Heart right ventricle (tissue), 16 donors: ENCODE data around the gene SLC9A5. TPM values are rescaled to one million over a fixed set of nuclear protein-coding genes. Genes with fewer than 3 reads are reported as not detected.

Experiments
- ATAC-seq, 8 donors: fragments of 200-7000 bp; cut with Tn5 transposase; one replicate each; pipeline ENCODE4 v1.9.1; 2020; ENCODE audit warnings: mild to moderate bottlenecking in 8 of 8, moderate library complexity in 8 of 8, moderate number of reproducible peaks in 1 of 8
- DNase-seq, 2 donors: peaks; one replicate each; pipeline ENCODE4 v3.0.0-alpha.2; 2020
- H3K27ac ChIP-seq, 10 donors: fragments of 200-600 bp; sonication (generic) in 2 of 10; one replicate each; pipeline versions ENCODE4 v1.5.0 to v1.8.0; 2020 to 2022; ENCODE audit warnings: mild to moderate bottlenecking in 3 of 10
- H3K27me3 ChIP-seq, 7 donors: fragments of 200-600 bp; one replicate each; pipeline ENCODE4 v1.8.0; 2021 to 2022; ENCODE audit warnings: mild to moderate bottlenecking in 2 of 7
- H3K36me3 ChIP-seq, 9 donors: fragments of 200-600 bp; sonication (generic) in 1 of 9; one replicate each; pipeline versions ENCODE4 v1.5.0 to v1.8.0; 2020 to 2022; ENCODE audit warnings: mild to moderate bottlenecking in 2 of 9
- H3K4me1 ChIP-seq, 9 donors: fragments of 200-600 bp; sonication (generic) in 1 of 9; one replicate each; pipeline versions ENCODE4 v1.5.0 to v1.8.0; 2020 to 2022; ENCODE audit warnings: mild to moderate bottlenecking in 4 of 9
- H3K4me3 ChIP-seq, 10 donors: fragments of 200-600 bp; sonication (generic) in 2 of 10; one replicate each; pipeline versions ENCODE4 v1.5.0 to v1.8.0; 2020 to 2022; ENCODE audit warnings: mild to moderate bottlenecking in 7 of 10, moderate library complexity in 2 of 10
- H3K9me3 ChIP-seq, 11 donors: fragments of 200-600 bp in 10 of 11; sonication (generic) in 2 of 11; one replicate each; pipeline versions ENCODE4 v1.5.0 to v1.8.0; 2013 to 2022; ENCODE audit warnings: mild to moderate bottlenecking in 2 of 11, control low read depth in 1 of 11, moderate library complexity in 1 of 11
- WGBS, 2 donors: extraction: QIAGEN DNeasy Blood & Tissue Kit; methylation state at CpG; one replicate each; pipeline ENCODE4 v1.1.7; 2013; ENCODE audit warnings: inconsistent platforms in 1 of 2; 5-methylcytosine and 5-hydroxymethylcytosine counted together
- intact Hi-C, 10 donors: fragments of 100-400 bp; cut with DNase I; formaldehyde crosslinking; loops; one replicate each; pipeline versions ENCODE4 v1.11.1 to v1.14.2; 2022
- polyA plus RNA-seq, 2 donors: library from polyadenylated mRNA; stranded (reverse); fragments of 200-250 nt; gene quantifications; one replicate each; pipeline ENCODE4 v1.2.3, GENCODE V29; 2013
- total RNA-seq, 10 donors: library from RNA; stranded (reverse); fragmentation: NEBNext Ultra II Directional in 3 of 10; extraction: Animal tissue kit (Norgen Biotek cat#: 25700) in 3 of 10; gene quantifications; one replicate each; pipeline versions ENCODE4 v1.2.1 to v1.2.4, GENCODE V29; 2021 to 2023
- TF ChIP-seq, protein P1 (sequence below), 9 donors: fragments of 200-600 bp; sonication (generic) in 2 of 9; IDR thresholded peaks; one replicate each; pipeline versions ENCODE4 v1.5.0 to v1.8.0; 2021 to 2022; ENCODE audit warnings: antibody characterized with exemption in 9 of 9, mild to moderate bottlenecking in 5 of 9, moderate library complexity in 1 of 9
- donor health status: Arrhythmogenic right ventricular cardiomyopathy.
- donor health status: ischemic (EF 13 %, LVEDD 7.1; RV severe dilation, severe dysfunction).
- donor health status: healthy with polysubstance abuse.
- donor health status: DM: no; HTN: yes; CAD: no.
- donor health status: DM: no; HTN: no; CAD: no.
- donor health status: ischemic (EF 25% LVEDD 6.9; RV normal size, moderate dysfunction).
- donor health status: ischemic (EF 25% LVEDD 5.7; RV mildly dilated, moderate dysfunction).
- donor health status: healthy.
- donor health status: DM: yes; HTN: yes; CAD: no.
- donor health status: Ischemic cardiomyopathy.
- donor health status: ischemic (EF 35%, LVEDD 5.7; RV mildly dilated, moderate dysfunction).
- donor health status: nonischemic (EF 11% LVEDD 7.7; RV severe dilation, severe dysfunction).
- donor health status: DM: yes; HTN: yes; CAD: no.
- donor health status: PGD.
- donor health status: ischemic (EF 29% LVEDD 5.4; RV normal size, mild dysfunction).
- donor health status: nonischemic (EF 23%, LVEDD 6.1; RV moderate dilation, normal function).

SLC9A5 gene
- total and polyA plus RNA-seq, 12 donors = 0.26 to 2.4 (median 1.0) TPM

DNA sequence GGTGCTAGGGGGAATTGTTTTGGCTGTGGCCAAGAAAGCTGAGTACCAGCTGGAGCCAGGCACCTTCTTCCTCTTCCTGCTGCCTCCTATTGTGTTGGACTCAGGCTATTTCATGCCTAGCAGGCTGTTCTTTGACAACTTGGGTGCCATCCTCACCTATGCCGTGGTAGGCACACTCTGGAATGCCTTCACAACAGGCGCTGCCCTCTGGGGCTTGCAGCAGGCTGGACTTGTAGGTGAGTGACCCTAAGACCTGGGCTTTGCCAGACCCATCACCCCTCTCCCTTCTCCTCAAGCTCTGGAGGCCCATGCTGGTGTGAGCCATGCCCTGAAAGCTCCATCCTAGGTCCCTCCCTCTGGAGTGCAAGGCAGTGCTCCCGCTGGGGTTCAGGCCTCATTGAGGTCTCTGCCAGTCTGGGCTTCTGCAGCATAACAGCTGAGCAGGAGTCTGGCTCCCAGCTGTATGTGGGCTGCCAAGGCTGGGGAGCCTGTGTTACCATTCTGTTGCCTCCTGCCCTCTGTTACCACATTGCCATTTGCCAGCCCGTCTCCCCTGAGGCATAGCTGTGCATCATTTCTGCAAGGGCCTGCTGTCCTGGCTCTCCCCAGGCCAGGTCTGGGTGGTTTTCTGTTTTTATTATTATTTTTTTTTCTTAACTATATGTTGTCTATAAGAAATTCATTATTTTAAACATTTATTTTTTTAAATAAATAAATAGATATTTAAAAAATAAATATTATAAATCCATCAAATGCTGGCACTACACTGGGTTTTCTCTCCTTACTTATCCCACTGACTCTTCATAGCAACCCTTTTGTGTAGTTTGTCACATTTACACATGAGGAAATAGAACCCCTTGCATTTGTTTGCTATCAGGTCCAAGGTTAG, 4.1 kb downstream of the SLC9A5 start:
- H3K36me3 ChIP-seq = no peaks in the 10 kb centered on the region
- H3K4me3 ChIP-seq = no peak overlapping the region
- TF ChIP-seq, protein P1, sequence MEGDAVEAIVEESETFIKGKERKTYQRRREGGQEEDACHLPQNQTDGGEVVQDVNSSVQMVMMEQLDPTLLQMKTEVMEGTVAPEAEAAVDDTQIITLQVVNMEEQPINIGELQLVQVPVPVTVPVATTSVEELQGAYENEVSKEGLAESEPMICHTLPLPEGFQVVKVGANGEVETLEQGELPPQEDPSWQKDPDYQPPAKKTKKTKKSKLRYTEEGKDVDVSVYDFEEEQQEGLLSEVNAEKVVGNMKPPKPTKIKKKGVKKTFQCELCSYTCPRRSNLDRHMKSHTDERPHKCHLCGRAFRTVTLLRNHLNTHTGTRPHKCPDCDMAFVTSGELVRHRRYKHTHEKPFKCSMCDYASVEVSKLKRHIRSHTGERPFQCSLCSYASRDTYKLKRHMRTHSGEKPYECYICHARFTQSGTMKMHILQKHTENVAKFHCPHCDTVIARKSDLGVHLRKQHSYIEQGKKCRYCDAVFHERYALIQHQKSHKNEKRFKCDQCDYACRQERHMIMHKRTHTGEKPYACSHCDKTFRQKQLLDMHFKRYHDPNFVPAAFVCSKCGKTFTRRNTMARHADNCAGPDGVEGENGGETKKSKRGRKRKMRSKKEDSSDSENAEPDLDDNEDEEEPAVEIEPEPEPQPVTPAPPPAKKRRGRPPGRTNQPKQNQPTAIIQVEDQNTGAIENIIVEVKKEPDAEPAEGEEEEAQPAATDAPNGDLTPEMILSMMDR (IDR thresholded peaks at IDR 0.05) = no peak
- intact Hi-C loops = no loop called here
- H3K9me3 ChIP-seq = no peaks in the 10 kb centered on the region
- DNase-seq = no peak
- peaks cover 3 to 23% (median 14%) of the 10 kb centered on the region in 9 donors for H3K4me1 ChIP-seq
- no peak overlapping the region for H3K27ac ChIP-seq
- 96 to 97% methylated on average over 4 of the region's 4 CpGs for WGBS, 2 donors
- no peak for ATAC-seq
- H3K27me3 ChIP-seq = peaks cover 0 to 33% (median 0%) of the 10 kb centered on the region in 7 donors

DNA sequence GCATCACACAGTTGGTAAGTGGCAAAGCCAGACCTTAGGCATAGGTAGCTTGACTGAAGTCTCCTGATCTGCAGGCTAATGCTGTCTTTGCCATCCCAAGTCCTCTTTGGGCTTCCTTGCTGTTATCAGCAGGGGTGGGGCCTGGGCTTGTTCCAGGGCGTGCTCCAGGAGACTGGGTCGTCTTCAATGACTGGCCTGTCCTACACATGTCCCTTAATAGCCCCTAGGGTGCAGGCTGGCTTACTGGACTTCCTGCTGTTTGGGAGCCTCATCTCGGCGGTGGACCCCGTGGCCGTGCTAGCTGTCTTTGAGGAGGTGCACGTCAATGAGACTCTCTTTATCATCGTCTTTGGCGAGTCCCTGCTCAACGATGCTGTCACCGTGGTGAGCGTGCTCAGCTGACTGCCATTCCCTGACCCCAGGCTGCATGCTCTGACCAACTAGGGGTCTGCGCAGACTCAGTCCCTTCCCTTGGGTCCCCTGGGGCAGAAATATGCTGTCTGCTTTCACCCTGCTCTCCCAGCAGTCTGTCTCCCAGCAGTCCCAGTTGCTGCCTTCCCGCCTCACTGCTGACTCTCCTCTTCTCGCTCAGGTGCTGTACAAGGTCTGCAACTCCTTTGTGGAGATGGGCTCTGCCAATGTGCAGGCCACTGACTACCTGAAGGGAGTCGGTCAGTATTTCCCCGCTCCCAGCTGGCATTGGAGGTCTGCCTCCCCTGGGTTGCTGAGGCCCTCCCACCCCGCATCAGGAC, 6.2 kb downstream of the SLC9A5 start:
- DNase-seq = no peak
- WGBS, 2 donors = 73 to 74% methylated on average over 18 of the region's 18 CpGs
- no peak overlapping the region for H3K4me3 ChIP-seq
- H3K27me3 ChIP-seq = peaks cover 0 to 12% (median 0%) of the 10 kb centered on the region in 7 donors
- TF ChIP-seq, protein P1 (IDR thresholded peaks at IDR 0.05) = no peak
- H3K9me3 ChIP-seq = no peaks in the 10 kb centered on the region
- intact Hi-C loops = no loop called here
- no peaks in the 10 kb centered on the region for H3K36me3 ChIP-seq
- H3K27ac ChIP-seq = no peak overlapping the region
- peak in 5 of 8 donors; percentile 23 to 48 (median 32) for ATAC-seq
- H3K4me1 ChIP-seq = peaks cover 0 to 4% (median 0%) of the 10 kb centered on the region in 9 donors

- Histone ChIP-seq H3K4me3 (no peak overlapping the region), H3K36me3 (no peaks in the 10 kb centered on the region), H3K9me3 (no peaks in the 10 kb centered on the region), H3K27ac (no peak overlapping the region), H3K27me3 (peaks cover 0 to 5% (median 0%) of the 10 kb centered on the region in 7 donors), H3K4me1 (peaks cover 0 to 3% (median 0%) of the 10 kb centered on the region in 9 donors)
- DNase-seq = no peak
- WGBS, 2 donors = 94% methylated on average over 17 of the region's 17 CpGs
- ATAC-seq = no peak
- TF ChIP-seq, protein P1 (IDR thresholded peaks at IDR 0.05) = no peak
- intact Hi-C loops = no loop called here
Observed at GRCh38 chr16:67255553-67256221, 6.9 kb downstream of the SLC9A5 start.

GRCh38 chr16:67256701-67257230, 8.0 kb downstream of the SLC9A5 start:
- no peaks in the 10 kb centered on the region for H3K27me3 ChIP-seq
- TF ChIP-seq, protein P1 (IDR thresholded peaks at IDR 0.05) = no peak
- no peak for DNase-seq
- H3K4me1 ChIP-seq = peaks cover 0 to 8% (median 0%) of the 10 kb centered on the region in 9 donors
- H3K4me3 ChIP-seq = no peak overlapping the region
- intact Hi-C loops = no loop called here
- 89 to 97% methylated on average over 11 of the region's 11 CpGs for WGBS, 2 donors
- no peak overlapping the region for H3K27ac ChIP-seq
- ATAC-seq = no peak
- H3K36me3 ChIP-seq = no peaks in the 10 kb centered on the region
- H3K9me3 ChIP-seq = no peaks in the 10 kb centered on the region
